HepG2 (cell line): Measurements from ENCODE around the gene SLC38A3. TPM values are rescaled to one million over a fixed set of nuclear protein-coding genes. Genes with fewer than 3 reads are reported as not detected.

Experiments used
- MXI1 ChIP-seq: IDR thresholded peaks from 3 replicates; pipeline ENCODE4 v1.6.1; 2012; ENCODE audit warnings: low read depth, low read length, inconsistent platforms, borderline replicate concordance
- SMAD9 ChIP-seq: sonication (generic); formaldehyde crosslinking; IDR thresholded peaks from 2 replicates; pipeline ENCODE4 v1.5.1; 2020; ENCODE audit warnings: mild to moderate bottlenecking, missing genetic modification reagents
- ZNF326 ChIP-seq: sonication (generic); formaldehyde crosslinking; IDR thresholded peaks from 2 replicates; pipeline ENCODE4 v1.4.0; 2020; ENCODE audit warnings: missing genetic modification reagents, borderline replicate concordance
- ZNF501 ChIP-seq: sonication (generic); formaldehyde crosslinking; IDR thresholded peaks from 2 replicates; pipeline ENCODE4 v1.5.1; 2020; ENCODE audit warnings: mild to moderate bottlenecking, moderate library complexity, missing genetic modification reagents
- ZNF850 ChIP-seq: sonication (generic); formaldehyde crosslinking; conservative IDR thresholded peaks from 2 replicates; pipeline ENCODE4 v1.9.0; 2021; ENCODE audit warnings: mild to moderate bottlenecking, missing genetic modification reagents
- polyA plus RNA-seq, 8 experiments: library from polyadenylated mRNA; depleted of rRNA in 3 of 8; stranded (reverse) in 7 of 8; unstranded in 1 of 8; fragments of >200 nt; fragmentation: Illumina TruSeq in 4 of 8; extraction: Trizol in 4 of 8; gene quantifications; 2 replicates each; pipeline versions ENCODE4 v1.2.1 to v1.2.3, GENCODE V29; 2011 to 2016; ENCODE audit warnings: low read depth in 4 of 8, missing spikeins in 1 of 8, mixed read lengths in 1 of 8; ENCODE audit not compliant: insufficient read depth in 1 of 8
- total RNA-seq, 5 experiments: library from RNA; depleted of rRNA; stranded (reverse); fragments of >200 nt; fragmentation: Illumina TruSeq; extraction: Trizol; gene quantifications; 2 replicates each; pipeline ENCODE4 v1.2.3, GENCODE V29; 2016; ENCODE audit warnings: low read depth in 1 of 5
- TF ChIP-seq, protein P1 (sequence below): sonication (generic); formaldehyde crosslinking; IDR thresholded peaks from 2 replicates; pipeline ENCODE4 v1.4.0; 2020; ENCODE audit warnings: missing genetic modification reagents
- TF ChIP-seq, protein P2 (sequence below): IDR thresholded peaks from 2 replicates; pipeline ENCODE4 v1.6.1; 2016; ENCODE audit warnings: low read depth, missing genetic modification reagents, missing compliant biosample characterization
- TF ChIP-seq, protein P3 (sequence below): sonication (generic); formaldehyde crosslinking; IDR thresholded peaks from 2 replicates; pipeline ENCODE4 v1.5.1; 2020; ENCODE audit warnings: mild to moderate bottlenecking, missing genetic modification reagents, moderate library complexity
- TF ChIP-seq, protein P4 (sequence below): sonication (generic); formaldehyde crosslinking; IDR thresholded peaks from 2 replicates; pipeline ENCODE4 v1.8.0; 2022; ENCODE audit warnings: missing genetic modification reagents, mild to moderate bottlenecking, borderline replicate concordance
- TF ChIP-seq, protein P5 (sequence below): sonication (generic); formaldehyde crosslinking; IDR thresholded peaks from 2 replicates; pipeline ENCODE4 v1.5.0; 2020; ENCODE audit warnings: mild to moderate bottlenecking, missing genetic modification reagents, borderline replicate concordance

The SLC38A3 gene
- total and polyA plus RNA-seq, 2 of the 13 experiments (the other 11 are each of a cell fraction or from before 2014, with no cell fraction given), result 29.8 to 164 TPM

DNA sequence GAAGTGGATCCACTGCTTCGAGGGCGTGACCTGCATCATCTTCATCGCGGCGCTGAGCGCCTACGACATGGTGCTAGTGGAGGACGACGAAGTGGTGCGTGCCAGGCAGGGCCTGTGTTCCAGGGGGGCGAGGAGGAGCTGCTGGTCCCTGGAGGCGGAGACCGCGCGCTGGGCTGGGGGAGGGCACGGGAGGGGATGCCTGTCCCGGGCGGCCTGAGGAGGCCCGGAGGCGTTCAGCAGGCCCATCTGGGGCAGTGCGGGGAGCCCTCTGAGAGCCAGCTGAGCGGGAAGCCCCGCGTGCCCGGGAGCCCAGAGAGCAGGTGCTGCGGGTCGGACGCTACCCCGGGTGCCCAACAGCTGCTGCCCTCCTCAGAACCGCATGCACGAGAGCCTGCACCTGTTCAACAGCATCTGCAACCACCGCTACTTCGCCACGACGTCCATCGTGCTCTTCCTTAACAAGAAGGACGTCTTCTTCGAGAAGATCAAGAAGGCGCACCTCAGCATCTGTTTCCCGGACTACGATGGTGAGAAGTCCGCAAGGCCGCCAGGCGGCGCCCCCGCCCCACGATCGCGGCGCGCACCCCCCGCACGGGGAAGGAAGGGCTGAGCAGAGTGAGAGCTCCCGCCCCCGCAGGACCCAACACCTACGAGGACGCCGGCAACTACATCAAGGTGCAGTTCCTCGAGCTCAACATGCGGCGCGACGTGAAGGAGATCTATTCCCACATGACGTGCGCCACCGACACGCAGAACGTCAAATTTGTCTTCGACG lies 10.8 kb upstream of the SLC38A3 start (continued):
- TF ChIP-seq, protein P1, sequence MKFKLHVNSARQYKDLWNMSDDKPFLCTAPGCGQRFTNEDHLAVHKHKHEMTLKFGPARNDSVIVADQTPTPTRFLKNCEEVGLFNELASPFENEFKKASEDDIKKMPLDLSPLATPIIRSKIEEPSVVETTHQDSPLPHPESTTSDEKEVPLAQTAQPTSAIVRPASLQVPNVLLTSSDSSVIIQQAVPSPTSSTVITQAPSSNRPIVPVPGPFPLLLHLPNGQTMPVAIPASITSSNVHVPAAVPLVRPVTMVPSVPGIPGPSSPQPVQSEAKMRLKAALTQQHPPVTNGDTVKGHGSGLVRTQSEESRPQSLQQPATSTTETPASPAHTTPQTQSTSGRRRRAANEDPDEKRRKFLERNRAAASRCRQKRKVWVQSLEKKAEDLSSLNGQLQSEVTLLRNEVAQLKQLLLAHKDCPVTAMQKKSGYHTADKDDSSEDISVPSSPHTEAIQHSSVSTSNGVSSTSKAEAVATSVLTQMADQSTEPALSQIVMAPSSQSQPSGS (CRISPR knock-in tag), result peak; percentile 39; the same call in 1 of the 2 replicates
- no peak for TF ChIP-seq SMAD9 (CRISPR knock-in tag)
- TF ChIP-seq ZNF850 (CRISPR knock-in tag), result no peak
- TF ChIP-seq MXI1, result peak; percentile 48; the same call in 1 of the 3 replicates
- TF ChIP-seq, protein P2, sequence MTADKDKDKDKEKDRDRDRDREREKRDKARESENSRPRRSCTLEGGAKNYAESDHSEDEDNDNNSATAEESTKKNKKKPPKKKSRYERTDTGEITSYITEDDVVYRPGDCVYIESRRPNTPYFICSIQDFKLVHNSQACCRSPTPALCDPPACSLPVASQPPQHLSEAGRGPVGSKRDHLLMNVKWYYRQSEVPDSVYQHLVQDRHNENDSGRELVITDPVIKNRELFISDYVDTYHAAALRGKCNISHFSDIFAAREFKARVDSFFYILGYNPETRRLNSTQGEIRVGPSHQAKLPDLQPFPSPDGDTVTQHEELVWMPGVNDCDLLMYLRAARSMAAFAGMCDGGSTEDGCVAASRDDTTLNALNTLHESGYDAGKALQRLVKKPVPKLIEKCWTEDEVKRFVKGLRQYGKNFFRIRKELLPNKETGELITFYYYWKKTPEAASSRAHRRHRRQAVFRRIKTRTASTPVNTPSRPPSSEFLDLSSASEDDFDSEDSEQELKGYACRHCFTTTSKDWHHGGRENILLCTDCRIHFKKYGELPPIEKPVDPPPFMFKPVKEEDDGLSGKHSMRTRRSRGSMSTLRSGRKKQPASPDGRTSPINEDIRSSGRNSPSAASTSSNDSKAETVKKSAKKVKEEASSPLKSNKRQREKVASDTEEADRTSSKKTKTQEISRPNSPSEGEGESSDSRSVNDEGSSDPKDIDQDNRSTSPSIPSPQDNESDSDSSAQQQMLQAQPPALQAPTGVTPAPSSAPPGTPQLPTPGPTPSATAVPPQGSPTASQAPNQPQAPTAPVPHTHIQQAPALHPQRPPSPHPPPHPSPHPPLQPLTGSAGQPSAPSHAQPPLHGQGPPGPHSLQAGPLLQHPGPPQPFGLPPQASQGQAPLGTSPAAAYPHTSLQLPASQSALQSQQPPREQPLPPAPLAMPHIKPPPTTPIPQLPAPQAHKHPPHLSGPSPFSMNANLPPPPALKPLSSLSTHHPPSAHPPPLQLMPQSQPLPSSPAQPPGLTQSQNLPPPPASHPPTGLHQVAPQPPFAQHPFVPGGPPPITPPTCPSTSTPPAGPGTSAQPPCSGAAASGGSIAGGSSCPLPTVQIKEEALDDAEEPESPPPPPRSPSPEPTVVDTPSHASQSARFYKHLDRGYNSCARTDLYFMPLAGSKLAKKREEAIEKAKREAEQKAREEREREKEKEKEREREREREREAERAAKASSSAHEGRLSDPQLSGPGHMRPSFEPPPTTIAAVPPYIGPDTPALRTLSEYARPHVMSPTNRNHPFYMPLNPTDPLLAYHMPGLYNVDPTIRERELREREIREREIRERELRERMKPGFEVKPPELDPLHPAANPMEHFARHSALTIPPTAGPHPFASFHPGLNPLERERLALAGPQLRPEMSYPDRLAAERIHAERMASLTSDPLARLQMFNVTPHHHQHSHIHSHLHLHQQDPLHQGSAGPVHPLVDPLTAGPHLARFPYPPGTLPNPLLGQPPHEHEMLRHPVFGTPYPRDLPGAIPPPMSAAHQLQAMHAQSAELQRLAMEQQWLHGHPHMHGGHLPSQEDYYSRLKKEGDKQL, result no peak
- TF ChIP-seq, protein P3, sequence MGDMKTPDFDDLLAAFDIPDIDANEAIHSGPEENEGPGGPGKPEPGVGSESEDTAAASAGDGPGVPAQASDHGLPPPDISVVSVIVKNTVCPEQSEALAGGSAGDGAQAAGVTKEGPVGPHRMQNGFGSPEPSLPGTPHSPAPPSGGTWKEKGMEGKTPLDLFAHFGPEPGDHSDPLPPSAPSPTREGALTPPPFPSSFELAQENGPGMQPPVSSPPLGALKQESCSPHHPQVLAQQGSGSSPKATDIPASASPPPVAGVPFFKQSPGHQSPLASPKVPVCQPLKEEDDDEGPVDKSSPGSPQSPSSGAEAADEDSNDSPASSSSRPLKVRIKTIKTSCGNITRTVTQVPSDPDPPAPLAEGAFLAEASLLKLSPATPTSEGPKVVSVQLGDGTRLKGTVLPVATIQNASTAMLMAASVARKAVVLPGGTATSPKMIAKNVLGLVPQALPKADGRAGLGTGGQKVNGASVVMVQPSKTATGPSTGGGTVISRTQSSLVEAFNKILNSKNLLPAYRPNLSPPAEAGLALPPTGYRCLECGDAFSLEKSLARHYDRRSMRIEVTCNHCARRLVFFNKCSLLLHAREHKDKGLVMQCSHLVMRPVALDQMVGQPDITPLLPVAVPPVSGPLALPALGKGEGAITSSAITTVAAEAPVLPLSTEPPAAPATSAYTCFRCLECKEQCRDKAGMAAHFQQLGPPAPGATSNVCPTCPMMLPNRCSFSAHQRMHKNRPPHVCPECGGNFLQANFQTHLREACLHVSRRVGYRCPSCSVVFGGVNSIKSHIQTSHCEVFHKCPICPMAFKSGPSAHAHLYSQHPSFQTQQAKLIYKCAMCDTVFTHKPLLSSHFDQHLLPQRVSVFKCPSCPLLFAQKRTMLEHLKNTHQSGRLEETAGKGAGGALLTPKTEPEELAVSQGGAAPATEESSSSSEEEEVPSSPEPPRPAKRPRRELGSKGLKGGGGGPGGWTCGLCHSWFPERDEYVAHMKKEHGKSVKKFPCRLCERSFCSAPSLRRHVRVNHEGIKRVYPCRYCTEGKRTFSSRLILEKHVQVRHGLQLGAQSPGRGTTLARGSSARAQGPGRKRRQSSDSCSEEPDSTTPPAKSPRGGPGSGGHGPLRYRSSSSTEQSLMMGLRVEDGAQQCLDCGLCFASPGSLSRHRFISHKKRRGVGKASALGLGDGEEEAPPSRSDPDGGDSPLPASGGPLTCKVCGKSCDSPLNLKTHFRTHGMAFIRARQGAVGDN, result peak; percentile 74
- TF ChIP-seq ZNF501 (CRISPR knock-in tag), result peak; percentile 5; the same call in 1 of the 2 replicates
- TF ChIP-seq, protein P4, sequence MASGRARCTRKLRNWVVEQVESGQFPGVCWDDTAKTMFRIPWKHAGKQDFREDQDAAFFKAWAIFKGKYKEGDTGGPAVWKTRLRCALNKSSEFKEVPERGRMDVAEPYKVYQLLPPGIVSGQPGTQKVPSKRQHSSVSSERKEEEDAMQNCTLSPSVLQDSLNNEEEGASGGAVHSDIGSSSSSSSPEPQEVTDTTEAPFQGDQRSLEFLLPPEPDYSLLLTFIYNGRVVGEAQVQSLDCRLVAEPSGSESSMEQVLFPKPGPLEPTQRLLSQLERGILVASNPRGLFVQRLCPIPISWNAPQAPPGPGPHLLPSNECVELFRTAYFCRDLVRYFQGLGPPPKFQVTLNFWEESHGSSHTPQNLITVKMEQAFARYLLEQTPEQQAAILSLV (CRISPR knock-in tag), result peak; percentile 49; the same call in 1 of the 2 replicates
- no peak for TF ChIP-seq ZNF326
- TF ChIP-seq, protein P5, sequence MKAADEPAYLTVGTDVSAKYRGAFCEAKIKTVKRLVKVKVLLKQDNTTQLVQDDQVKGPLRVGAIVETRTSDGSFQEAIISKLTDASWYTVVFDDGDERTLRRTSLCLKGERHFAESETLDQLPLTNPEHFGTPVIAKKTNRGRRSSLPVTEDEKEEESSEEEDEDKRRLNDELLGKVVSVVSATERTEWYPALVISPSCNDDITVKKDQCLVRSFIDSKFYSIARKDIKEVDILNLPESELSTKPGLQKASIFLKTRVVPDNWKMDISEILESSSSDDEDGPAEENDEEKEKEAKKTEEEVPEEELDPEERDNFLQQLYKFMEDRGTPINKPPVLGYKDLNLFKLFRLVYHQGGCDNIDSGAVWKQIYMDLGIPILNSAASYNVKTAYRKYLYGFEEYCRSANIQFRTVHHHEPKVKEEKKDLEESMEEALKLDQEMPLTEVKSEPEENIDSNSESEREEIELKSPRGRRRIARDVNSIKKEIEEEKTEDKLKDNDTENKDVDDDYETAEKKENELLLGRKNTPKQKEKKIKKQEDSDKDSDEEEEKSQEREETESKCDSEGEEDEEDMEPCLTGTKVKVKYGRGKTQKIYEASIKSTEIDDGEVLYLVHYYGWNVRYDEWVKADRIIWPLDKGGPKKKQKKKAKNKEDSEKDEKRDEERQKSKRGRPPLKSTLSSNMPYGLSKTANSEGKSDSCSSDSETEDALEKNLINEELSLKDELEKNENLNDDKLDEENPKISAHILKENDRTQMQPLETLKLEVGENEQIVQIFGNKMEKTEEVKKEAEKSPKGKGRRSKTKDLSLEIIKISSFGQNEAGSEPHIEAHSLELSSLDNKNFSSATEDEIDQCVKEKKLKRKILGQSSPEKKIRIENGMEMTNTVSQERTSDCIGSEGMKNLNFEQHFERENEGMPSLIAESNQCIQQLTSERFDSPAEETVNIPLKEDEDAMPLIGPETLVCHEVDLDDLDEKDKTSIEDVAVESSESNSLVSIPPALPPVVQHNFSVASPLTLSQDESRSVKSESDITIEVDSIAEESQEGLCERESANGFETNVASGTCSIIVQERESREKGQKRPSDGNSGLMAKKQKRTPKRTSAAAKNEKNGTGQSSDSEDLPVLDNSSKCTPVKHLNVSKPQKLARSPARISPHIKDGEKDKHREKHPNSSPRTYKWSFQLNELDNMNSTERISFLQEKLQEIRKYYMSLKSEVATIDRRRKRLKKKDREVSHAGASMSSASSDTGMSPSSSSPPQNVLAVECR, result no peak
